ENCODE measurements around the gene CAPN6.

Gene CAPN6, protein sequence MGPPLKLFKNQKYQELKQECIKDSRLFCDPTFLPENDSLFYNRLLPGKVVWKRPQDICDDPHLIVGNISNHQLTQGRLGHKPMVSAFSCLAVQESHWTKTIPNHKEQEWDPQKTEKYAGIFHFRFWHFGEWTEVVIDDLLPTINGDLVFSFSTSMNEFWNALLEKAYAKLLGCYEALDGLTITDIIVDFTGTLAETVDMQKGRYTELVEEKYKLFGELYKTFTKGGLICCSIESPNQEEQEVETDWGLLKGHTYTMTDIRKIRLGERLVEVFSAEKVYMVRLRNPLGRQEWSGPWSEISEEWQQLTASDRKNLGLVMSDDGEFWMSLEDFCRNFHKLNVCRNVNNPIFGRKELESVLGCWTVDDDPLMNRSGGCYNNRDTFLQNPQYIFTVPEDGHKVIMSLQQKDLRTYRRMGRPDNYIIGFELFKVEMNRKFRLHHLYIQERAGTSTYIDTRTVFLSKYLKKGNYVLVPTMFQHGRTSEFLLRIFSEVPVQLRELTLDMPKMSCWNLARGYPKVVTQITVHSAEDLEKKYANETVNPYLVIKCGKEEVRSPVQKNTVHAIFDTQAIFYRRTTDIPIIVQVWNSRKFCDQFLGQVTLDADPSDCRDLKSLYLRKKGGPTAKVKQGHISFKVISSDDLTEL

GRCh38 chrX:111270339-111270738 lies at the start of gene CAPN6:
TSS of gene CAPN6 (minus strand) at chrX:111270483. CDS start at chrX:111263936, 6,547 bp downstream.
- CTCF ChIA-PET: no interaction called here
- DNase-seq (ENCODE audit: low spot score): peak; percentile 8
- no peak within 1 kb of the TSS for H3K27ac ChIP-seq
- no peak for TF ChIP-seq CTCF (conservative IDR thresholded peaks at IDR 0.05; ENCODE audit: low read depth)
- POLR2A ChIA-PET (ENCODE audit: low non-redundant PET): no interaction called here

- H3K27ac ChIP-seq: no peak overlapping the region
- ChIA-PET CTCF (no interaction called here), POLR2A (ENCODE audit: low non-redundant PET) (no interaction called here)
- DNase-seq (ENCODE audit: low spot score): no peak
- TF ChIP-seq CTCF (conservative IDR thresholded peaks at IDR 0.05; ENCODE audit: low read depth): no peak
Observed at GRCh38 chrX:111319451-111319850, 49.2 kb upstream of the CAPN6 start.

GRCh38 chrX:111318901-111319300 lies 48.6 kb upstream of the CAPN6 start:
- no peak overlapping the region for H3K27ac ChIP-seq
- DNase-seq (ENCODE audit: low spot score): no peak
- TF ChIP-seq CTCF (conservative IDR thresholded peaks at IDR 0.05; ENCODE audit: low read depth): no peak
- POLR2A ChIA-PET (ENCODE audit: low non-redundant PET): no interaction called here
- CTCF ChIA-PET: no interaction called here

- TF ChIP-seq CTCF (conservative IDR thresholded peaks at IDR 0.05; ENCODE audit: low read depth): no peak
- H3K27ac ChIP-seq: no peak overlapping the region
- ChIA-PET POLR2A (ENCODE audit: low non-redundant PET) (no interaction called here), CTCF (no interaction called here)
- DNase-seq (ENCODE audit: low spot score): no peak
Observed at GRCh38 chrX:111309083-111309482, 38.8 kb upstream of the CAPN6 start.

DNA sequence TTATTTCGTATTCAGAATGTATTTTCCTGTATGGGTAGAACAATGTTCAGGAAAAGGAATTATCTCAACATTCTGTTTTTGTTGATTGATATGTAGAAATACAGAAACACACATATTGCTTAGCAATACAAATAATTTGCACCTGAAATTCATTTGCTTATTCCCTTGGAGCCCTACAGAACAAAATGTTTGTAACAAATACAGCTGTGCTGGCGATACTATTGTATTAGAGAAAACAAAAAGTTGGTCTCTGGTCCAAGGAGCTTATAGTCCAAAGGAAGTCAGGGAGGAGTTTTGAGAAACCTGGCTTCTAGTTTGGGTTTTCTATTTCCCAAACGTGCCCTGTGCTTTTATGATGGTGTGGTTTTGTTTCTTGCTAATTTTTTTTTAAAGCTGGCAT lies 37.8 kb upstream of the CAPN6 start:
- TF ChIP-seq CTCF (conservative IDR thresholded peaks at IDR 0.05; ENCODE audit: low read depth): no peak
- CTCF ChIA-PET: no interaction called here
- H3K27ac ChIP-seq: no peak overlapping the region
- no peak for DNase-seq (ENCODE audit: low spot score)
- POLR2A ChIA-PET (ENCODE audit: low non-redundant PET): no interaction called here

DNA sequence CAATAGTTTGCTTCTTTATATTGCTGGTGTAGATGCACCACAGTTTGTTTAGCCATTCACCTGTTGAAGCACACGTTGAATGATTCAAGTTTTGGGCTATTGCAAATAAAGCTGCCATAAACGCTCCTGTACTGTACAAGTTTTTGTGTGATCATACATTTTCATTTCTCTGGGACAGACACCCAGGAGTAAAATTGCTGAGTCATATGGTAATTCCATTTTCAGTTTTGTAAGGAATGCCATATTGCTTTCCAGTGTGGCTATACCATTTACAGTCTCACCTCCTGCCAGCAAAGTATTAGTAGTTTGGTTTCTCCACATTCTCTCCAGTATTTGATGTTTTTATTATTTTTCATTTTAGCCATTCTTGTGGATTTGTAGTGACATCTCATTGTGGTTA lies 32.0 kb upstream of the CAPN6 start:
- no peak for DNase-seq (ENCODE audit: low spot score)
- CTCF ChIA-PET: no interaction called here
- POLR2A ChIA-PET (ENCODE audit: low non-redundant PET): no interaction called here
- TF ChIP-seq CTCF (conservative IDR thresholded peaks at IDR 0.05; ENCODE audit: low read depth): no peak
- no peak overlapping the region for H3K27ac ChIP-seq
